NT2/D1 (cell line): ENCODE measurements around the gene GAK.

ENCODE experiments used
- YY1 ChIP-seq: IDR thresholded peaks from 2 replicates; pipeline ENCODE4 v1.6.1; 2011; ENCODE audit not compliant: insufficient read length, insufficient read depth
- ZNF274 ChIP-seq: IDR thresholded peaks from 2 replicates; pipeline ENCODE4 v1.6.1; 2011; ENCODE audit warnings: mild to moderate bottlenecking, low read depth, low read length

- no peak for TF ChIP-seq ZNF274
- no peak for TF ChIP-seq YY1
Observed at GRCh38 chr4:820230-821172, 111.6 kb downstream of the GAK start.
